GM21360 (cell line): ENCODE data around the gene TTC21A.

Source experiments
- ATAC-seq: cut with Tn5 transposase; IDR thresholded peaks from one replicate; pipeline ENCODE4 v1.9.1; 2021; ENCODE audit warnings: mild to moderate bottlenecking, moderate library complexity; ENCODE audit not compliant: unreplicated experiment

TTC21A gene

DNA sequence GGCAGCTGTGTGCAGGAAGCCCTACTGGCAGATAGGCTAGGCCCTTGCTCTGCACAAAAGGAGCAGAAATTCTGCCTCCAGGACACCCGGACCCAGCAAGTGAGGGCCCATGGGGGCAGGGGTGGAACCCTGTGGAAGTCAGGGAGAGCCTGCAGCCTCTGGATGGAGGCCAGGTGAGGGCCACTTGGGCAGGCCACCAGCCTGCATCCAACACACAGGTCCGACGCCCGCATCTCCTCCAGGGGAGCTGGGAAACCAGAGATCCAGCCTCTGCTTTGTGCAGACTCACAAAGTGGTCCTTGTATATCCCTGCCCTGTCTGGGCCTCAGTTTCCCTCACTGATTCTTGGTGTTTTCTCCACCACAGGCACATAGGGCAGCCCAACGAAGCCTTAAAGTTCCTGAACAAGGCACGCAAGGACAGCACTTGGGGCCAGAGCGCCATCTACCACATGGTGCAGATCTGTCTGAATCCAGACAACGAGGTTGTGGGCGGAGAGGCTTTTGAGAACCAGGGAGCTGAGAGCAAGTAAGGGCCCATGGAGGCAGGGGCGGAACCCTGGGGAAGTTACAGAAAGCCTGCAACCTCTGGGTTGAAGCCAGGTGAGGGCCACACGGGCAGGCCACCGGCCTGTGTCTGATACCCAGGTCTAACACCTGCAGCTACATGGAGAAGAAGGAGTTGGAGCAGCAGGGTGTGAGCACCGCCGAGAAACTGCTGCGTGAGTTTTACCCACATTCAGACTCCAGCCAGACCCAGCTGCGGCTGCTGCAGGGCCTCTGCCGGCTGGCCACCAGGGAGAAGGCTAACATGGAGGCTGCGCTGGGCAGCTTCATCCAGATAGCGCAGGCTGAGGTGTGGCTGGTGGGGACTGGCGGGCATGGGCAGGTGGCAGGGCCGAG is 29.3 kb downstream of the TTC21A start:
- ATAC-seq, result no peak

DNA sequence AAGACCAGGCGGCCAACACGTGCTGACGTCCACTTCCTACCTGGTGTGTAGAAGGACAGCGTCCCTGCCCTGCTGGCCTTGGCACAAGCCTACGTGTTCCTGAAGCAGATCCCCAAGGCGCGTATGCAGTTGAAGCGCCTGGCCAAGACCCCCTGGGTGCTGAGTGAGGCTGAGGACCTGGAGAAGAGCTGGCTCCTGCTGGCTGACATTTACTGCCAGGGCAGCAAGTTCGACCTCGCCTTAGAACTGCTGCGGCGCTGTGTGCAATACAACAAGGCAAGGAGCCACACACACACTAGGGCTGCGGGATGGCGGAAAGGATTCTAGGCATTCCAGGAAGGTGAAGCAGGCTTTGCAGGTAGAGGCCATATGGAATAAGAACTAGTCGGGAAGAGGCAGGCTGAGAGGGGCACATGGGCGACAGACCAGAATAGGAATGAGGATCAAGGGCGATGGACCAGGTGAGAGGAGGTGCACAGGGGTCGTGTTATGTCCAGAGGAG is 30.0 kb downstream of the TTC21A start:
- ATAC-seq, result no peak

DNA sequence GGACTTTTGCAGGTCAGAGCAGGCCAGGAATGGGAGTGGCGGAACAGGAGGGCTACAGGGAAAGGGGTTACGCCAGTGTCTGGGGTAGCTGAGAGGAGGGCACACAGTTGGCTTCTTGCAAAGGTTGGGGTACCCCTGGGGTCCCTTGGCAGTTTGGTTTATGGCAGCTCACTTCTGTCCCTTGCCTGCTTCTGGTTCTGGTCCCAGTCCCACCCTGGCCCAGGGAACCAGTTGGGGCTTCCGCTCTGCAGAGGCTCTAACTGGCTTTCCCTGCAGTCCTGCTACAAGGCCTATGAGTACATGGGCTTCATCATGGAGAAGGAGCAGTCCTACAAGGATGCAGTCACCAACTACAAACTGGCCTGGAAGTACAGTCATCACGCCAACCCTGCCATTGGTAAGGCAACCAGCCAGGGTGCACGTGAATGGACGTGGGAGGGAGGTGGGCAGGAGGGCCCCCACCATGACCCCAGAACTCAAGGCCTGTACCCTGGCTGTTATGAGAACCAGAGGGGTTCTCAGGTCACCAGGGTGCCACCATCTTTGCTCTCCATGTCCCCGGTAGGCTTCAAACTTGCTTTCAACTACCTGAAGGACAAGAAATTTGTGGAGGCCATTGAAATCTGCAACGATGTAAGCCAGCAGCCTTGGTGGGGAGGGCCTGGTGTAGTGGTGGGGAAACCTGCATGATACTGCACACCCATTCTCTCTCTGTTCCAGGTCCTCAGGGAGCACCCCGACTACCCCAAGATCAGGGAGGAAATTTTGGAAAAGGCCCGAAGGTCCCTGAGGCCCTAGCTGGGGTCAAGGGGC is 30.7 kb downstream of the TTC21A start:
- no peak for ATAC-seq

DNA sequence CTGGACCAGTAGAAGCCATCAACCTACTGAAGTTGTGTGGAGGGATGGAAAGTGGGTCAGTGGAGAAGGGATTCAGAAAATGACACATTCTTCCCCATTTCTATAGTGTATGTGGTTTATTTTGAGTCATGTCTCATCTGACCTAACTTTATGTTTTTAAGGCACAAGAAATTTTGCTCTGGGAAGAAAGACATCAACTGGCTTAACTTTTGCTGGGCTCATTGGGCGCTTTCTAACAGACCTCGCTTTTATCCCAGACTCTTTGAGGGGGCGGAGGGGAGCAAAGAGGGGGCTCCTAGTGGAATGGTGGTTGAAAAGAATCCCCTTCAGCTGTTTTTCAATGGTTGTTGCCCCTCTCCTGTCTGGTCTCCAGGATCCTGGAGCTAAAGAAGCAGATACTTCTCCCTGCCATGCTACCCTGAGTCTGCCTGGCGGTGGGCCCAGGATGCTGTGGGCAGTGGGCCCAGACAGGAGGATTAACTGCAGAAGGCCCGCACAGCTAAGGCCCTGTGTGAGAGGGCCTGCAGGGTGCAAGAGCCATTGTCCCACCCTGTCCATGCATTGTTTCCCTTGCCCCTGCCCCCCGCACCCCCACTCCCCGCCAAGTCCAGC is 31.4 kb downstream of the TTC21A start:
- no peak for ATAC-seq

DNA sequence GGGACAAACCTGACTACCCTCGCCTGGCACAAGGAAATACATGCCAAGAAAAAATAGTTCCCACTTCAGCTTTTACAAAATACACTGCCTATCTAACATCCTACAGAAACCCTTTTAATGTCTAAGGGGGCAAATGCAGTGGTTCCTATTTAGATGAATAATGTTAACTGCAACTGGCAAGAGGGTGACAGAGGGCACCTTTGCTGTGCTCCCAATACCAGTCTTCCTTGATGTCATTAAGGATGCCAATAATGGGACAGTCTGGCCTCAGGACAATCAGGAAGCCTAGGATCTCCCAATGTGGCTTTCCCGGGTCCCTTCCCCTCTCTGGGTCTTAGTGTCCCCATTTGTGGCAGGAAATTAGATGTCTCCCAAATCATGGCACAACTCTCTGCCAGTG is 32.0 kb downstream of the TTC21A start:
- no peak for ATAC-seq

DNA sequence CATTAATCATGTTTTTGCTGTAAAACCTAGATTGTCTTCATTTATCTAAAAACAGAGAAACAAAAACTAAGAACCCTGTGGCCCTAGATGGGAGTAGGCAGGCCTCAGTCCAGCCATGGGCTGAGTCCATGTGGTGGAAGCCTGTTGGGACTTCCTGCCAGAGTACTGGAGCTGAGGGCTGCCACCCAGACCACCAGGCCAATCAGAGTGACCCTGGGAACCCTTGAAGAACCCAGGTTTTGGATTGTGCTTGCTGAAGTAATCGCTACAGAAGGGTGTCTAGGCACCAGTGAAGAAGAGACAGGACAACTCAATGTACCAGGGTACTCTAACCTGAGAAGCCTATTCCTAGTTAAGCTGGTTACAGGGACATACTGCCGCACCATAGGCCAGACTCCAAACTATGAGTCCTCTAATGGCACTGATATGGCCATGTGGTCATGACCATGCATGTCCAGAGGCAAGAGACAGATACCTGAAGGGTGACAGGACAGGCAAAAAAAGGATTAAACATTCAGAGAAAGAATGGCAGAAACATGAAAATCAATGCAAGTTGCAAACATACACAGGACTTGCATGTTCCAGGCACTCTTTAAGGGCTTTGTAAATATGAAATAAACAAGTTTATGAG is 33.0 kb downstream of the TTC21A start:
- no peak for ATAC-seq

DNA sequence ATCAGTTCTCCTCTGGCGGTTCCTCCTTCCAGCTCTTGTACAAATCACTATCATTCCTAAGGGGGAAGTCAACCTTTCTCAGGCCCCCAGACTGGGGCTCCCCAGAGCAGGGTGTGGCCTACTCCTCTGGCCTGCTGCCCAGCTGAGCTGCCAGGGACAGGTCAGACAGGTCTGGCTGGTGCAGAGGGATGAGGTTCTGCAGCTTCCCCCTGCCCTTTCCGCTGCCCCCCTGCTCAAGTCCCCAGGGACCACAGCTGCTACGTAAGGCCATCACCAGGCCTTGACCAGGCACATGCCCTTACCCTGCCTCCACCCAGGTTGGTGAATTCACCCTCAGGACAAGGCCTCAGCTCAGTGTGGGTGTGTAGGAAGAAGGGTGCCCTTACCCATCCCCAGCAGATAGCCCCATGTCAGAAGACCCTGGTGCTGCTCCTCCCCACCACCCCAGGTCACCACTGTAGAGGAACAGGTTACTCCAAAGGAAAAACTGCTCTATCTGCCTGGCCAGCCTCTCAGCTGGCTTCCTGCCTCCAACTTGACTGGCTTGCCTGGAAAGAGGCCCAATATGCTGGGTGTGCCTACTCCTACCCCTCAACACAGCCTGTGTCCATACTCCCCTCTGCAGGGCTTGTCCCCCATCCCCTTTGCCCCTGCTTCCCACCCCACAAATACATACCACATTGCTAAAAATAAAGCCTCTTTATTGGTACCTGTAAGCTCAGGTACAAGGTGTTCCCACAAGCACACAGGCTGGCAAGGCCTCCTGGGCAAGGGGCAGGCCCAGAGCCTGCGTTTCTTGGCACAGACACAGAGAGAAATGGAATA is 33.9 kb downstream of the TTC21A start:
- ATAC-seq, result no peak

DNA sequence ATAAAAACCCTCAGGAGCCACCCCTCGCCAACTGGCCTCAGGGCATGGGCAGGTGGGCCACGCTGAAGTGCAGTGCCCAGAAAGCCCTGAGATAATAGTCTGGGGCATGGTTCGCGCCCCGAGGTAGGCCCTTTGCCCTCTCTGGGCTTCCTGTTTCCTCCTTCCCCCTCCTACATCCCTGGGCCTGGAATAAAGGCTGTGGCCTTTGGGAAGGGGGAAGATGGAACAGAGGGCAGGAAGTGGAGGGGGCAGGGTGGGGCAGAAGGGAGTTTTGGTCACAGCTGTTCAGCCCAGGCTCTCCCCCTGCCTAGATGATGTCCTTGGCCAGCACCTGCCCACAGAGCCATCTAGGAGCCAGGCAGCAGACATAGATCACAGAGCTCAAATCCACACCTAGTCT is 34.6 kb downstream of the TTC21A start:
- no peak for ATAC-seq

DNA sequence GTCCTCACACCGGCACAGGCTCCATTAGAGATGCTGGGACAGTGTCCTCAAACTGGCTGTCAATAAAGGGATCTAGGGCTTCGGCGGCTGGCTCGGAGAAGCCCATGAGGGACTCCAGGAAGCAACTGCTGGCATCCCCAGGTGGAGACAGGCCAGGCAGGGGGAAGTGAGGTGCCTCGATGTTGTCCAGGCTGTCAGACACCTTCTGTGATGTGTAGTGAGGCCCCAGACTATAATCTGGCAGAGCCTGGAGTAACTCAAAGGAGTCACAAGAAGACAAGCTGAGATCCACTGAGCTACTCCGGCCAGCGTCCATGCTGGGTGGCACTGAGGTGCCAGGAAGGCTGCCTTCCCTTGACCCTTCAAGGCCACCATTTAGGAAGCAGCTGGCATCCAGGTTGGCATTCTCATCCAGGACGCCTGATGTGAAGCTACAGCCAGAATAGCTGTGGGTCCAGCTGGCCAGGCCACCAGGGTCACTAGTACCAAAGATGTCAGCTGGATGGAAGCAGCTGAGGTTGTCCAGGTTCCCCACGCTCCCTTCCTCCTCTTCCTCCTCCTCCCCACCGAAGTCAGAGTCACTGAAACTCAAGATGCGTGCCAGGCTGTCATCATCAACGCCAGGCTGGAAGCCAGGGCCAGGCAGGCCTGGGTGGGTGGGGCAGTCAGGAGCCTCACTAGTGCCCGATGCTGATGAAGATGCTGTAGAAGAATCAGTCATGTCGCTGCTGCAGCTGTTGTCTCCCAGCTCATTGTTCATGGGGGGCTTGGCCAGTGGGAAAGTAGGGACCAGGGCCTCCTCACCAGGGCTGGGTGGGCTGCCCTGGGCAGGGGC is 35.8 kb downstream of the TTC21A start:
- no peak for ATAC-seq

DNA sequence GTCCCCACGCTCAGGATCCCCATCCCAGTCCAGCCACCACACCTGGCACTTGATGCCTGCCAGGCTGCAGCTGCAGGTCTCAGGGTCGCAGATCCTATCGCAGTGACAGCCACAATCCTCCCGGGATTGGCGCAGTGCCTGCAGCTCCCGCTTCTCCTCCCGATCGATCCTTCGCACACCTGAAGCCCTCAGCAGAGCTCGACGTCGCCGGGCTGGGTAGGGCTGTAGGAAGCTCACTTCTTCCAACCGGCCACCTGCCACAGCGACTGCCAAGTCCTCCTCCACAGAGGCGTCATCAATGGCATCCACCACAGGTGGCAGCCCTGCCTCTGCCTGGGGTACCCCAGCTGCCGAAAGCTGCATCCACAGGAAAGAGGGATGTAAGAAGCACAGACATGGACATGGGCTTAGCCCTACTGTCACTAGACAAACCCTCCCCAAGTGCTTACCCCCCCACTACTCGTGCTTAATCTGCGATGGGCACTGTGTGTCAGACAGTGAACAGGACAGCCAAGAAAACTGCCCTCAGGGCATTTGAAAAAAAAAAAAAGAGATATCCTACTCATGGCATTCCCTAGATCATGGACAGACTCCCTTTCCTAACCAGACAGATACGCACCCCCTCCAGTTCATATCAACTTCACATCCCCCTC is 36.7 kb downstream of the TTC21A start:
- ATAC-seq, result no peak

DNA sequence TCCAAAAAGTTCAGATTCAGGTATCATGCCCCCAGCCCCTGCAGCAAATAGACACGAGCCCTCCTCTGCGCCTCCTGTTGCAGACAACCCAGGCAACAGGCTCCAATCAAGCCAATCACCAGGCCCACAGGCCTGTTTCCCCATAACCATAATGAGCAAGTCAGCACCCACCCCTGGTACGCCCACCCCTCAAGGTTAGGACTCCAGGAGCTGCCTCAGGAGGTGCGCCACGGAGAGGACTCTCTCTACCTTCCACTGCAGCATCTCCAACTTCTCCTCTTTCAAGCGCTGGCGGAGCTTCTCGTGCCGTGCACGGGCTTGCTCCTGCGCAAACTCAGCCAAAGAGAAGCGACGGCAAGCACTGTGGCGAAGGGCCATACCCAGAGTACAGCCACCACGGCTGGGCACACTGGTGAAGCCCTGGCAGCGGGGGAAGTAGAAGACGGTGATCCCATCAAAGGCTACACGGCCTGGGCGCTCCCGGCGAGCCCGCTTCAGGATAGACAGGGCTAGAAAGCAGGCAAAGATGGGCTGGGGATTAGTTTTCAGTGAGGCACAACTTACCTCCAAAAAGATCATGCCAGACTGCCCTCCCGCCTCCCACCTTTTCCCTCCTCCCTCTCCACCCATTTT is 37.4 kb downstream of the TTC21A start:
- ATAC-seq, result no peak

DNA sequence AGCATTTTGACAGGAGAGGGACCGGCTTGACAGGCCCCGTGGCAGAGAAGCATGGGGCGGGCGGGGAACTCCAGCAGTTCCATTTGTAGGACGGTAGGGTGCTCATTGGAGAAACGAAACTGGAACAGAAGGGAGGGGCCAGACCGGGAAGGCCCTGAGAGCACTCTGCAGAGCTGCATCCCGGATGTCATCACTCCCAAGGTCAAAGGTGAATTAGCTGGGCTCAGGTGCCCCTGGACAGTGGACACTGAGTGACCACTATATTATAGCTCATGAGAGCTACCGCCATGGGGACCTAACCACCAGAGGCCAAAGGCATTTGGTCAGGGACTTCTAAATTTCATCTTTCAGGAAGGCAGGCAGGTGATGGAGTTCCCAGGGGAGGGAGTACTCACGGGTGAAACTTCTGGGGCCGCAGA is 38.6 kb downstream of the TTC21A start:
- no peak for ATAC-seq

DNA sequence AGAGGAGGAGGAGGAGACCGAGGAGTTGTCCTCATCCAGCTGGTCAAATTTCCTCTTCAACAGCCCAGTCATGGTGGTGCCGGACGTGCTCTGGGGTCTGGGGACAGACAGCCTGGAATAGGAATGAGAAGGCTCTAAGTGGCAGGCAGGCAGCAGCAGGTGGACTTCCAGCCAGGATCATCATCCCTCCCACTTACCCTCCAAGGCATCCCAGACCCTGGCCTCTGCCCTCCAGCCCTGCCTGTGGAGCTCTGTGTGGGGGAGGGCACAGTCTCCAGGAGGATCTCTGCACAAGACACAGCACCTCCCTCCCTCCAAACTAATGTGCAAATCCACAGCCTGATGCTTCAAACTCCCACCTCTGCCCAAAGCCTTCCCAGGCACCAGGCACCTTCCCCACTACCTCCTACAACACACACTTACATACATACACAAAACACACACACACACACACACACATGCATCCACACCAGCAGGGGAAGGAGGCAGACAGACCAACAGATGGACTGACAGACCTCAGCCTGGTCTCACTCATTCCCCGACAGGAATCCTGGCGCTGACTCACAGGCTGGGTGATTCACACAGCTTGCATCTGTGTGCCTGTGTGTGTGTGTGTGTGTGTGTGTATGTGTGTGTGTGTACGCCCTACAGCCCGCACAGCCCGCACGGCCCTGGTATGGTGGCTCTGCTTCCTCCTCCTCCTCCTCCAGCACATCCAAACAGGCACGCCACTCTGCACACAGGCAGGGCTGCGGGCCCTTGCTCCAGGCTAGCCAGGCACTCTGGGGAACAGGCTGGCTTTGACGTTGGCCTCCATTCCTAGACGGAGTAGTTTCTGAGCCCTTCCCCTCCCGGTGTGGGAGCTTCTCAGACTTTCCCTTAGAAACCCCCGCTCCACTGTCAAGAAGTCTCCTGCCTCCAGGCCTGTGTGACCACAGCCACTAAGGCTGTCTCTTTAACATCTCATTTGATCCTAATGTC is 39.4 kb downstream of the TTC21A start:
- no peak for ATAC-seq

DNA sequence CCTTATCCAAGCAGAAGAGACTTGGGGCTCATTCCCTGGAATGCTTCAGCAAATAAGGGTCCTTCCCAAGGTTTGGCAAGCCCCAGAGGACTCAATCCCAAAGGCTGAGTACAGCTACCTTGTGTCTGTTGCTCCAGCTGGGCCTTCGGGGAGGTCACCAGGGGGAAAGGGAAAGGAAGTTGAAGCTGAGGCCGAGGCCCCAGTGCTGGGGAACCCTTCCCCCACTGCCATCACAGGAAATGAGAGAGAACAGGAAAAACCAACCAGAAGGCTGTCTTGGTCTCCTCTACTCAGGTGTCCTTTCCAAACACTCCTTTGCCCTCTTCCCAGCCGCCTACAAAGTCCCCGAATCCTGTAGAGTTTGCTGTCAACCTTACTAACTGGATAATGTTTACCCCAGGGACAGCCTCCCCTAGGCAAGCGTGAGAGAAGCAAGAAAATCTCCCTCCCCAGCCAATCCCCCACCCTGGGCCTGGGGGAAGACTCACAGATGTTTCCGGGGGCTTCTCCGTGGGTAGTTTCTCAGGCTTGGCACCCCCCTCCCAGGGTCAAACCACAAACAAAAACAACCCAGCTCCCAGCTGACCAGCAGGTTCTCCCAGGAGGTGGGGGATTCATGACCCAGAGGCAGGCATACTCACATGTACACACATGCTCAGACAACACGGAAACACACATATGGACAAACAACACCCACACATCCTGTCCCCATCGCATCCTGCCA is 40.4 kb downstream of the TTC21A start:
- no peak for ATAC-seq

DNA sequence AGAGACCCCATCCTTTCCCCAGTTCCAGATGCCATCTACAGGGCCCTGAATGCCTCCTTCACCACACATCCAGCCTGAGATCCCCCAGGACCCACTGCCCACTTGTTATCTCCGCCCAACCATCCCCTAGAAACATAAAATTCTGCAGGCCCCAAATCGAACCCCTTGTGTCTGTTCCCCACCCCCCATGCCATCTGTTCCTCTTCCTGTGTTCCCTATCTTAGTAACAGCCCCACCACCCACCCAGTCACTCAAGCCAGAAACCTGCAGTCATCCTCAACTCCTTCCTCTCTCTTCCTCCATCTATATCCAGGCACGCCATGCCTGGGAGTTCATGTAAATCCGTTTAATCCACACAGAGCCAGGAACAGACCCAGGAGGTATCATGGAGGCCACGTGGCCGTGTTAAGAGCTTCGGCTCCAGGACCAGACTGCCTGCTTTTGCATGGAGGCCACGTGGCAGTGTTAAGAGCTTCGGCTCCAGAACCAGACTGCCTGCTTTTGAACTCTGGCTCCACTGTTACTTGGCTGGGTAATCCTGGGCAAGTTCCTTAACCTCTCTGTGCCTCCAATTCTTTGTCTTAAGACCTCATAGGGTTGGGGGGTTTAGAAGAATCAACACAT is 41.1 kb downstream of the TTC21A start:
- ATAC-seq, result no peak

DNA sequence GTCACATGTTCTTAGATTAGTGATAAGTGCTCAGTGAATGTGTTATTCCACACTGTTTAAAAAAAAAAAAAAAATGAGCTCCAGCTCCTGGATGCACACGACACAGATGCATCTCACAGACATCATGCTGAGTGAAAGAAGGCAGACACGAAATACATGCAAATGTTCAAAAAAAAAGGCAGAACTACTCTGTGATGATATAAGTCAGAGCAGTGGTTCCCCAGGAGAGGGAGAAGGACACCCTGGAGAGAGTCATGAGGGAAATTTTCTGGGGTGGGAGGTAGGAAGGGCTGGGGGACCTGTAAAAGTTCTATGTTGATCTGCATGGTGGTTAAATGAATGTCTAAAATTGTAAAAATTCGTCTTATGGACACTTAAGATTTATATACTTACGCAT is 41.6 kb downstream of the TTC21A start:
- ATAC-seq, result no peak
